CD4-positive, alpha-beta T cell (primary cell): ENCODE measurements around the gene PTX4. TPM values are rescaled to one million over a fixed set of nuclear protein-coding genes. Genes with fewer than 3 reads are reported as not detected.

ENCODE experiments used
- ATAC-seq: fragments of 200-7000 bp; cut with Tn5 transposase; one replicate; pipeline ENCODE4 v1.10.0; 2022; ENCODE audit warnings: mild to moderate bottlenecking; ENCODE audit not compliant: poor library complexity
- CTCF ChIA-PET: fragments of 350-600 bp; sonication (Branson Sonifier 250); formaldehyde crosslinking; loops from one replicate; lab custom pipeline; 2021; ENCODE audit warnings: antibody characterized with exemption, inconsistent platforms; lab: Charles Lee
- POLR2A ChIA-PET: fragments of 350-600 bp; sonication (Branson Sonifier 250); formaldehyde crosslinking; loops from one replicate; lab custom pipeline; 2021; ENCODE audit warnings: antibody characterized with exemption, inconsistent platforms; lab: Charles Lee
- DNase-seq, 14 experiments: peaks; one replicate each; pipeline ENCODE4 v3.0.0-alpha.2; 2013 to 2020; ENCODE audit warnings: mixed read lengths in 2 of 14
- H3K27ac ChIP-seq, 2 donors: one replicate each; pipeline versions ENCODE4 v1.5.1 to v1.7.0; 2013; ENCODE audit warnings: low read length in 2 of 2, low read depth in 1 of 2, mild to moderate bottlenecking in 1 of 2
- H3K27me3 ChIP-seq, 2 experiments: 1 replicate in 1 of 2; 2 replicates in 1 of 2; pipeline versions ENCODE4 v1.6.1 to v1.7.0; 2013; ENCODE audit warnings: low read length in 2 of 2, control low read depth in 1 of 2, mild to moderate bottlenecking in 1 of 2, moderate library complexity in 1 of 2; ENCODE audit not compliant: insufficient read depth in 2 of 2, control insufficient read depth in 1 of 2
- H3K36me3 ChIP-seq: one replicate; pipeline ENCODE4 v1.6.1; 2013; ENCODE audit warnings: low read length, control low read depth; ENCODE audit not compliant: insufficient read depth
- H3K4me1 ChIP-seq: one replicate; pipeline ENCODE4 v1.6.1; 2013; ENCODE audit warnings: low read length, control low read depth; ENCODE audit not compliant: insufficient read depth
- H3K4me3 ChIP-seq: one replicate; pipeline ENCODE4 v1.5.1; 2013; ENCODE audit warnings: mild to moderate bottlenecking, low read length, moderate library complexity
- H3K9me3 ChIP-seq, 2 experiments: 1 replicate in 1 of 2; 2 replicates in 1 of 2; pipeline versions ENCODE4 v1.6.1 to v1.7.0; 2013; ENCODE audit warnings: low read length in 2 of 2, mild to moderate bottlenecking in 2 of 2, control low read depth in 1 of 2, moderate library complexity in 1 of 2; ENCODE audit not compliant: control insufficient read depth in 1 of 2, insufficient read depth in 1 of 2
- H3K27ac Mint-ChIP-seq: one replicate; pipeline ENCODE4 v1.8.0; 2020; ENCODE audit warnings: mixed read lengths
- H3K27me3 Mint-ChIP-seq: one replicate; pipeline ENCODE4 v1.8.0; 2021; ENCODE audit warnings: mixed read lengths
- H3K36me3 Mint-ChIP-seq: one replicate; pipeline ENCODE4 v1.8.0; 2021; ENCODE audit warnings: low read depth, mixed read lengths
- H3K4me1 Mint-ChIP-seq: one replicate; pipeline ENCODE4 v1.8.0; 2021; ENCODE audit warnings: low read depth, mixed read lengths
- H3K4me3 Mint-ChIP-seq: one replicate; pipeline ENCODE4 v1.8.0; 2020; ENCODE audit warnings: mild to moderate bottlenecking, mixed read lengths
- H3K9me3 Mint-ChIP-seq: one replicate; pipeline ENCODE4 v1.8.0; 2020; ENCODE audit warnings: mixed read lengths
- intact Hi-C, 2 experiments: fragments of 100-400 bp; cut with DNase I in 1 of 2; cut with micrococcal nuclease in 1 of 2; formaldehyde crosslinking; loops; one replicate each; pipeline versions ENCODE4 v1.15.1 to v1.9.0; 2023 to 2025; cut with DNase I, micrococcal nuclease
- total RNA-seq, 174 experiments: library from RNA in 2 of 174; stranded (reverse) in 2 of 174; gene quantifications; one replicate each; pipeline ENCODE4 v1.2.3 and lab custom pipeline; 2021 to 2026
- TF ChIP-seq, protein P1 (sequence below): fragments of 200-600 bp; IDR thresholded peaks from one replicate; pipeline ENCODE4 v1.8.0; 2022; ENCODE audit warnings: antibody characterized with exemption, mild to moderate bottlenecking

The PTX4 gene
- total RNA-seq, 2 experiments from 2014 or later = not detected

DNA sequence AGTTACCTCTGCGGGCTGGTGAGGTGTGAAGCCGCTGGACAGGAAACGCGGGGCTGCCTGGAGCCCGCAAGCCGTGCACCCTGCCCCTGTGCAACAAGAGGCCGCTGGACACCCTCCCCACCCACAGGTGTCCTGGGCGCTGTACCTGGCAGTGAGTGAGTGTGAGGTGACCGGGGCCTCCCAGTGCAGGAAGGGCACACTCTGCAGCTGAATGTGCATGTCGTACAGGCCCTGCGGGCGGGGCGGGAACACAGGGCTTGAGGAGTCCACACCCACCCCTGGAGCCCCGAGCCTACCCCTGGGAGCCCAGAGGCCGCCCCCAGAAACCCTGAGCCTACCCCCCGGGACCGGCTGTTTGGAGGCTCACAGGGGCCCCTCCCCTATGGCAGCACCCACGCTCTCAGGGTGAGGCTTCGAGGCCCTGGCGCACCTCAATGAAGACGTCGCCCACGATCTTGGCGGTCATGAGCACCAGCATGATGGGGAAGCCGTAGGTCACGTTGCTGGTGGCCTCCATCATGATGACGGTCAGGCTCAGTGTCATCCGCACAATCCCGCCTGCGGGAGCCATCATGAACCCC, 40.1 kb downstream of the PTX4 start:
- Histone ChIP-seq H3K27me3 (no peaks in the 10 kb centered on the region), H3K4me1 (no peaks in the 10 kb centered on the region), H3K27ac (no peak overlapping the region), H3K36me3 (peaks cover 37% of the 10 kb centered on the region), H3K4me3 (no peak overlapping the region), H3K9me3 (peaks cover 0 to 4% of the 10 kb centered on the region in 2 experiments)
- ATAC-seq (no peak), DNase-seq (no peak)
- CTCF ChIA-PET = no interaction called here
- TF ChIP-seq, protein P1, sequence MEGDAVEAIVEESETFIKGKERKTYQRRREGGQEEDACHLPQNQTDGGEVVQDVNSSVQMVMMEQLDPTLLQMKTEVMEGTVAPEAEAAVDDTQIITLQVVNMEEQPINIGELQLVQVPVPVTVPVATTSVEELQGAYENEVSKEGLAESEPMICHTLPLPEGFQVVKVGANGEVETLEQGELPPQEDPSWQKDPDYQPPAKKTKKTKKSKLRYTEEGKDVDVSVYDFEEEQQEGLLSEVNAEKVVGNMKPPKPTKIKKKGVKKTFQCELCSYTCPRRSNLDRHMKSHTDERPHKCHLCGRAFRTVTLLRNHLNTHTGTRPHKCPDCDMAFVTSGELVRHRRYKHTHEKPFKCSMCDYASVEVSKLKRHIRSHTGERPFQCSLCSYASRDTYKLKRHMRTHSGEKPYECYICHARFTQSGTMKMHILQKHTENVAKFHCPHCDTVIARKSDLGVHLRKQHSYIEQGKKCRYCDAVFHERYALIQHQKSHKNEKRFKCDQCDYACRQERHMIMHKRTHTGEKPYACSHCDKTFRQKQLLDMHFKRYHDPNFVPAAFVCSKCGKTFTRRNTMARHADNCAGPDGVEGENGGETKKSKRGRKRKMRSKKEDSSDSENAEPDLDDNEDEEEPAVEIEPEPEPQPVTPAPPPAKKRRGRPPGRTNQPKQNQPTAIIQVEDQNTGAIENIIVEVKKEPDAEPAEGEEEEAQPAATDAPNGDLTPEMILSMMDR = no peak
- no peak overlapping the region for H3K4me3 Mint-ChIP-seq
- H3K27me3 Mint-ChIP-seq = no peaks in the 10 kb centered on the region
- POLR2A ChIA-PET = no interaction called here
- no peaks in the 10 kb centered on the region for H3K4me1 Mint-ChIP-seq
- intact Hi-C loops = no loop called here
- no peaks in the 10 kb centered on the region for H3K9me3 Mint-ChIP-seq
- H3K27ac Mint-ChIP-seq = no peak overlapping the region
- H3K36me3 Mint-ChIP-seq = peaks cover 22% of the 10 kb centered on the region

DNA sequence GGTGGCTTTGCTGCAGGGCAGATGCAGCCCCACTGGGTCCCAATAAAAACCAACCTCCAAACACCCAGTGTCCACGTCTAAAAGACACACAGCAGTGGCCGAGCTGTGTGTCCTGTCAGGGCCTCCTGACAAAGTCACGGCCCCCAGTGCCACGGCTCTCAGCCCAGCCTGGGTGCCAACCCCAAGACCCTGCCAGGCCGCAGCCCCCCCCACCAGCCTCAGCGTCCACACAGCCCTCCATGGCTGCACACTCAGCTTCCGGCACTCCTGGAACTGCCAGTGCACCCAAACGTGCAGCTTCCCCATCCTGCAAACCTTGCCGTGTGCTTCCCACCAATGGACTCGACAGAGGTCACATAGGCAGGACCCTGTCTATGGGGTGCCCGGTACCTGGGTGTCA, 40.8 kb downstream of the PTX4 start:
- ATAC-seq (no peak), DNase-seq (no peak)
- peaks cover 19% of the 10 kb centered on the region for H3K36me3 Mint-ChIP-seq
- Histone ChIP-seq H3K36me3 (peaks cover 31% of the 10 kb centered on the region), H3K4me3 (no peak overlapping the region), H3K27ac (no peak overlapping the region), H3K27me3 (no peaks in the 10 kb centered on the region), H3K9me3 (peaks cover 0 to 4% of the 10 kb centered on the region in 2 experiments), H3K4me1 (no peaks in the 10 kb centered on the region)
- TF ChIP-seq, protein P1 = no peak
- no peak overlapping the region for H3K27ac Mint-ChIP-seq
- ChIA-PET POLR2A (no interaction called here), CTCF (no interaction called here)
- H3K4me3 Mint-ChIP-seq = no peak overlapping the region
- H3K27me3 Mint-ChIP-seq = no peaks in the 10 kb centered on the region
- H3K9me3 Mint-ChIP-seq = no peaks in the 10 kb centered on the region
- intact Hi-C loops = no loop called here
- H3K4me1 Mint-ChIP-seq = no peaks in the 10 kb centered on the region

DNA sequence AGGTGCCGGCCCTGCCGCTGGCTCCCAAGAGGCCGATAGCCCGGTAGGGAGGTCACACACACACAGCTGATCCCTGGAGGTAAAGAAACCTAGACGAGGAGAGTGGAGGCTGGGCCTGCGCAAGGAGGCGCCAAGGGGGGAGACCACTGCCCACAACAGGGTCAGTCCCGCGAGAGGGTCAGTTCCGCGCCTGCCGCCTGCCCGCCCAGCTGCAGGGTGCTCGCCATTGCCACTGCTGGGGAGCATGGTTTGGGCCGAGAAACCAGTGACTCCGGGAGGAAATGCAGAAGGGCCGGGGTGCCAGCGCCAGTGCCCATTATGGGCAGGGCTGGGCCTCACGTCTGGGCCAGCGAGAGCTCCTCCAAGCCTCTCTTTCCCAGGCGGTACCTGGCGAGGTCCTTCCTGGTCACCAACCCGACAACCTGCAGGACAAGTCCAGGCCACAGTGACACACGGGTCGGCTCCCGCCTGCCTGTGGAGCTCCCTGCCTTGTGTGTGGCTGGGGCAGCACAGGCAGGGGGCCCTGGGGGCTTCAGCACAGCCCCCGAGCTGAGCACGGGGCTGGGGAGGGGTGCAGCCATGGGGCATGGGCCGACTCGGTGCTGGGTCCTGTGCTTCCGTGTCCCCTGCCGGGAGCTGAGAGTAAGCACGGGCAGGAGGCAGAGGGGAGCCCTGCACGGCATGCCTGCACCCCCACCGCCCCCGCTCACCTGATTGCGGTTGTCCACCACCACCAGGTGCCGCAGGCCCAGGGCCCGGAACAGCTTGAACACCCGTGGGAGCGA, 42.3 kb downstream of the PTX4 start:
- Histone ChIP-seq H3K36me3 (peaks cover 23% of the 10 kb centered on the region), H3K27me3 (no peaks in the 10 kb centered on the region), H3K27ac (no peak overlapping the region), H3K9me3 (peaks cover 0 to 4% of the 10 kb centered on the region in 2 experiments), H3K4me1 (no peaks in the 10 kb centered on the region), H3K4me3 (no peak overlapping the region)
- DNase-seq (no peak), ATAC-seq (no peak)
- POLR2A ChIA-PET = no interaction called here
- peaks cover 16% of the 10 kb centered on the region for H3K36me3 Mint-ChIP-seq
- H3K27me3 Mint-ChIP-seq = no peaks in the 10 kb centered on the region
- intact Hi-C loops = no loop called here
- H3K4me3 Mint-ChIP-seq = no peak overlapping the region
- no peak overlapping the region for H3K27ac Mint-ChIP-seq
- TF ChIP-seq, protein P1 = no peak
- H3K4me1 Mint-ChIP-seq = no peaks in the 10 kb centered on the region
- H3K9me3 Mint-ChIP-seq = no peaks in the 10 kb centered on the region
- CTCF ChIA-PET = no interaction called here
